Peyer's patch (tissue), 4 donors: ENCODE measurements around the gene TRPM3. TPM values are rescaled to one million over a fixed set of nuclear protein-coding genes. Genes with fewer than 3 reads are reported as not detected.

ENCODE experiments used
- DNase-seq, 3 donors: peaks; one replicate each; pipeline ENCODE4 v3.0.0-alpha.2; 2017 to 2019
- H3K27ac ChIP-seq, 4 donors: fragments of 200-600 bp; sonication (generic); one replicate each; pipeline ENCODE4 v1.5.1; 2016 to 2019
- H3K27me3 ChIP-seq, 2 donors: fragments of 200-600 bp; sonication (generic); one replicate each; pipeline ENCODE4 v1.5.1; 2019
- H3K36me3 ChIP-seq, 3 donors: fragments of 200-600 bp; sonication (generic); one replicate each; pipeline ENCODE4 v1.5.1; 2016 to 2019
- H3K4me1 ChIP-seq, 4 donors: fragments of 200-600 bp; sonication (generic); one replicate each; pipeline ENCODE4 v1.5.1; 2016 to 2019
- H3K4me3 ChIP-seq, 4 donors: fragments of 200-600 bp; sonication (generic); 1 replicate in 3 of 4; 2 replicates in 1 of 4; pipeline ENCODE4 v1.5.1; 2016 to 2019; ENCODE audit warnings: mild to moderate bottlenecking in 1 of 4
- H3K9me3 ChIP-seq, 4 donors: fragments of 200-600 bp; sonication (generic); one replicate each; pipeline ENCODE4 v1.5.1; 2016 to 2019; ENCODE audit warnings: mild to moderate bottlenecking in 1 of 4
- POLR2A ChIP-seq, 2 donors: fragments of 450-650 bp; IDR thresholded peaks; one replicate each; pipeline ENCODE4 v1.5.1; 2017; ENCODE audit warnings: antibody characterized with exemption in 2 of 2, mild to moderate bottlenecking in 2 of 2, moderate library complexity in 2 of 2
- total RNA-seq, 4 donors: library from RNA; depleted of rRNA; stranded (reverse); fragments of >200 nt; gene quantifications; one replicate each; pipeline ENCODE4 v1.1.0, GENCODE V29; 2016
- TF ChIP-seq, protein P1 (sequence below), 6 experiments: fragments of 450-650 bp in 4 of 6; fragments of 200-600 bp in 2 of 6; sonication (generic) in 1 of 6; IDR thresholded peaks; one replicate each; pipeline ENCODE4 v1.5.1; 2017 to 2019; ENCODE audit warnings: antibody characterized with exemption in 6 of 6, mild to moderate bottlenecking in 3 of 6, moderate library complexity in 1 of 6

TRPM3 gene
- total RNA-seq, 4 donors from 2014 or later = 0.28 to 0.80 TPM; not detected in 2

DNA sequence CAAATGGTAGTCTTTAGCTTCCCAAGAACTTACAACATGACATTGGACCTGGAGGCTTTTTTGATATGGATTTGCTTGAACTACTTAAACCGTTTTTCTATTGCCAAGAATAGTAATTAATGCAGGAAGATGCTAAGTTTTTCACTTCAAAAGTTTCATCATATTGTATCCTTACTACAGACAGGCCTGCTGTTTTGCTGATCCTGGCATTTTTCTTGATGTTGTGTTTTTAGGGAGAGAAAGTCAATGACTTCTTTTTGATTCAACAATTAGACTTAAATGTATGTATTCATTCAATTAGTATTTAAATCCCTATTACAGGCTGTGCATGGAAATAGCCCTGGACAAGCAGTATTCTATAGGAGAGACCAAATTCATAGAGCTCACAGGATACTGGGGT is 172.7 kb downstream of the TRPM3 start:
- Histone ChIP-seq H3K4me1 (no peaks in the 10 kb centered on the region), H3K9me3 (no peaks in the 10 kb centered on the region), H3K27ac (no peak overlapping the region), H3K27me3 (no peaks in the 10 kb centered on the region), H3K4me3 (no peak overlapping the region), H3K36me3 (no peaks in the 10 kb centered on the region)
- no peak for DNase-seq
- no peak for TF ChIP-seq POLR2A (IDR thresholded peaks at IDR 0.05)
- TF ChIP-seq, protein P1, sequence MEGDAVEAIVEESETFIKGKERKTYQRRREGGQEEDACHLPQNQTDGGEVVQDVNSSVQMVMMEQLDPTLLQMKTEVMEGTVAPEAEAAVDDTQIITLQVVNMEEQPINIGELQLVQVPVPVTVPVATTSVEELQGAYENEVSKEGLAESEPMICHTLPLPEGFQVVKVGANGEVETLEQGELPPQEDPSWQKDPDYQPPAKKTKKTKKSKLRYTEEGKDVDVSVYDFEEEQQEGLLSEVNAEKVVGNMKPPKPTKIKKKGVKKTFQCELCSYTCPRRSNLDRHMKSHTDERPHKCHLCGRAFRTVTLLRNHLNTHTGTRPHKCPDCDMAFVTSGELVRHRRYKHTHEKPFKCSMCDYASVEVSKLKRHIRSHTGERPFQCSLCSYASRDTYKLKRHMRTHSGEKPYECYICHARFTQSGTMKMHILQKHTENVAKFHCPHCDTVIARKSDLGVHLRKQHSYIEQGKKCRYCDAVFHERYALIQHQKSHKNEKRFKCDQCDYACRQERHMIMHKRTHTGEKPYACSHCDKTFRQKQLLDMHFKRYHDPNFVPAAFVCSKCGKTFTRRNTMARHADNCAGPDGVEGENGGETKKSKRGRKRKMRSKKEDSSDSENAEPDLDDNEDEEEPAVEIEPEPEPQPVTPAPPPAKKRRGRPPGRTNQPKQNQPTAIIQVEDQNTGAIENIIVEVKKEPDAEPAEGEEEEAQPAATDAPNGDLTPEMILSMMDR (IDR thresholded peaks at IDR 0.05) = no peak

DNA sequence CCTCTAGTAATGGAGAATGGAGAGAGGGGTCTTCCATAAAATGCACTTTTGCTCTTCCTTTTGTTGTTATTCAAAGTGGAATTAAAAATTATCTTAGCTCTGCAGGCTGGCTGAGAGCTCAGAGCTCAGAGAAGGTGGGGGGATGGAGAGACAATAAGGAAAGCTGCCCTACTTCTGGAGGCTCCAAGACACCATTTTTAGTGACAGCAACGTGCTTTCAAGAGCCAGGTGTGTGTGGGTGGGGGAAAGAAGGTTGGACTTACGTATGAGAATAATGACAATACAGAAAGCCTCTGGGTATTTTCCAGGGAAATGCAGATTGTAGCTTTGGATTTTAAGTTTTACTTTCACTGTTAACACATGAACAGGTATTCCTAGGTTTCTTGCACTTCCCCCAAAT is 173.9 kb downstream of the TRPM3 start:
- TF ChIP-seq, protein P1 (IDR thresholded peaks at IDR 0.05) = no peak
- no peak for TF ChIP-seq POLR2A (IDR thresholded peaks at IDR 0.05)
- Histone ChIP-seq H3K36me3 (no peaks in the 10 kb centered on the region), H3K4me3 (no peak overlapping the region), H3K27ac (no peak overlapping the region), H3K9me3 (no peaks in the 10 kb centered on the region), H3K4me1 (no peaks in the 10 kb centered on the region), H3K27me3 (no peaks in the 10 kb centered on the region)
- no peak for DNase-seq

DNA sequence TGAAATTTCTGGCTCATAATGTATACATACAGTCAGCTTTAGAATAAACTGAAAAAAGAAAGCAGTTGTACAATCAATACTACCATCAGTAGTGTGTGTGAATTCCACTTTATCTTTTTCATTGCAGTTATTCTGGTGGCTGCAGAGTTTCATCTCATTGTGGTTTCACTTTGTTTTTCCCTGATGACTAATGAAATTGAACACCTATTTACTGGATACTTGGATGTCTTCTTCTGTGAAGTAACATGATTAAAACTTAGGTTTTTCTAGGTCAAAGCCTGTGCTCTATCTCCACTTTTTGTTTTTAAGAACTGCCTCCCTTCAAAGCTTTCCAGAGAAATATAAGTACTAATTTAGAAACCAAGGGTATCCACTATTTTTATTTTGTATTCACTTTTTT is 174.3 kb downstream of the TRPM3 start:
- Histone ChIP-seq H3K27me3 (no peaks in the 10 kb centered on the region), H3K4me1 (no peaks in the 10 kb centered on the region), H3K27ac (no peak overlapping the region), H3K4me3 (no peak overlapping the region), H3K9me3 (no peaks in the 10 kb centered on the region), H3K36me3 (no peaks in the 10 kb centered on the region)
- no peak for TF ChIP-seq POLR2A (IDR thresholded peaks at IDR 0.05)
- TF ChIP-seq, protein P1 (IDR thresholded peaks at IDR 0.05) = no peak
- DNase-seq = no peak

DNA sequence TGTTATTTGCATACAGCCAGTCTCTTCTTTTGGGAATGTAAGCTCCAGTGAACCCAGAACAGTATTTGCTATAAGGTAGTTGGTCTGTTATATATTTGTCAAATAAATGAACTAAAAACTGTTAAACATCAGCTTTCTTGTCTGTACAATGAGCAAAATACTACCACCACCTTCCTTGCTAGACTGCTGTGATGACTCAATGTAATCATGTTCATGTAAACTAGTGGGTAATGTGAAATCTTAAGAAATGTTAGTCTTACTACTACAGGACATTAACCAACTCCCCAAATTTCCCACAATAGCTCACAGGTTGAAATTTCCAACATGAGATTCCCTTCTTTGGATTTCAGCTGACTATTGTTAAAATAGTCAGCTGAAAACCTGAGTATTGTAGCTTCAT is 176.1 kb downstream of the TRPM3 start:
- no peaks in the 10 kb centered on the region for H3K27me3 ChIP-seq
- no peak for DNase-seq
- H3K9me3 ChIP-seq = no peaks in the 10 kb centered on the region

DNA sequence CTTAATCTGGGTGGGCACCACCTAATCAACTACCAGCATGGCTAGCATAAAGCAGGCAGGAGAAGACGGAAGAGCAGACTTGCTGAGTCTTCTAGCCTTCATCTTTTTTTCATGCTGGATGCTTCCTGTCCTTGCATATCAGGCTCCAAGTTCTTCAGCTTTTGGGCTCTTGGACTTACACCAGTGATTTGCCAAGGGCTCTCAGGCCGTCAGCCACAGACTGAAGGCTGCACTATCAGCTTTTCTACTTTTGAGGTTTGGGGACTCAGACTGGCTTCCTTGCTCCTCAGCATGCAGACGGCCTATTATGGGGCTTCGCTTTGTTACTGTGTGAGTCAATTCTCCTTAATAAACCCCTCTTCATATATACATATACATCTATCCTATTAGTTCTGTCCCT is 180.2 kb downstream of the TRPM3 start:
- Histone ChIP-seq H3K4me3 (no peak overlapping the region), H3K9me3 (no peaks in the 10 kb centered on the region), H3K4me1 (no peaks in the 10 kb centered on the region), H3K36me3 (no peaks in the 10 kb centered on the region), H3K27me3 (no peaks in the 10 kb centered on the region), H3K27ac (no peak overlapping the region)
- DNase-seq = no peak
- no peak for TF ChIP-seq POLR2A (IDR thresholded peaks at IDR 0.05)
- TF ChIP-seq, protein P1 (IDR thresholded peaks at IDR 0.05) = no peak

More for the DNA sequence above, 176.1 kb downstream of the TRPM3 start:
- H3K4me3 ChIP-seq = no peak overlapping the region
- no peaks in the 10 kb centered on the region for H3K36me3 ChIP-seq
- H3K4me1 ChIP-seq = no peaks in the 10 kb centered on the region
- TF ChIP-seq, protein P1 (IDR thresholded peaks at IDR 0.05) = no peak
- H3K27ac ChIP-seq = no peak overlapping the region

DNA sequence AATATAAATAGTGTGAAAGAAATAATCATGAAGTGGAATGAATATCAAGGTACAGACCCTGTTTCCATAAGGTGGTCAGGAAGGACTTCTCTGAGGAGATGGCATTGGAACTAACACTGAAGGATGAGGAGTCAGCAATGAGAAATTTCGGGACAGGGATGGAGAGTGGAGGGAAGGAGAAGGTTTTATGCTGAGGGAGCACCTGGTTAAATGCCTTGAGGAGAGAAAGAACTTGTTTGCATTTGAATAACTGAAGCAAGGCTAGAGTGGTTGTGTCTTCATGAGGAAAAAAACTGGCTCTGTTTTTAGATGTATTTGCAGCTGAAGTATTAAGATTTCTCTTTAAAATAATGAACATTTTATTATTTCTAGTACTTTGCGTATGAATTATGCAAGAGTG is 180.8 kb downstream of the TRPM3 start:
- no peak for DNase-seq
- Histone ChIP-seq H3K27me3 (no peaks in the 10 kb centered on the region), H3K4me1 (no peaks in the 10 kb centered on the region), H3K9me3 (no peaks in the 10 kb centered on the region), H3K36me3 (no peaks in the 10 kb centered on the region), H3K27ac (no peak overlapping the region), H3K4me3 (no peak overlapping the region)
- TF ChIP-seq, protein P1 (IDR thresholded peaks at IDR 0.05) = no peak
- TF ChIP-seq POLR2A (IDR thresholded peaks at IDR 0.05) = no peak
